Fibroblast of lung (primary cell): ENCODE measurements around the gene NKAIN2.
"Not testable (repeated sequence)": the region's sequence is repeated elsewhere in the genome, so short reads cannot be mapped to it uniquely, and the experiment has no call there.

Experiments used
- CTCF ChIP-seq, 2 donors: IDR thresholded peaks in 1 of 2; conservative IDR thresholded peaks in 1 of 2; 1 replicate in 1 of 2; 2 replicates in 1 of 2; pipeline ENCODE4 v1.5.1; 2011 to 2012; ENCODE audit warnings: low read length in 2 of 2, control low read depth in 1 of 2, inconsistent platforms in 1 of 2, low read depth in 1 of 2, mild to moderate bottlenecking in 1 of 2
- EZH2 ChIP-seq: IDR thresholded peaks from 2 replicates; pipeline ENCODE4 v1.5.1; 2012; ENCODE audit warnings: low read length, control low read depth, mild to moderate bottlenecking; ENCODE audit errors: missing control alignments

GRCh38 chr6:124737804-124738203, 934.1 kb downstream of the NKAIN2 start:
- not testable (repeated sequence) for TF ChIP-seq CTCF (conservative IDR thresholded peaks at IDR 0.05 in 1 of 2, IDR thresholded peaks at IDR 0.05 in 1 of 2; ENCODE audit: low read depth in 1 of 2, low read length in 2 of 2); EZH2
